DND-41 (cell line): Measurements from ENCODE around the gene STARD3.

Source experiments
- ATAC-seq: fragments of 200-7000 bp; cut with Tn5 transposase; 3 replicates; pipeline ENCODE4 v1.9.1; 2021; ENCODE audit warnings: low read depth; ENCODE audit not compliant: insufficient read depth
- DNase-seq: peaks from one replicate; pipeline ENCODE4 v3.0.0-alpha.2; 2020
- H2AFZ ChIP-seq: 2 replicates; pipeline ENCODE4 v1.6.0; 2012; ENCODE audit warnings: low read depth, low read length
- H3K27ac ChIP-seq: 2 replicates; pipeline ENCODE4 v1.5.1; 2012; ENCODE audit warnings: low read length, inconsistent platforms
- H3K27me3 ChIP-seq: fragments of 200-600 bp; sonication (generic); 2 replicates; pipeline ENCODE4 v1.6.0; 2012; ENCODE audit warnings: low read length, mild to moderate bottlenecking, inconsistent platforms; ENCODE audit not compliant: insufficient read depth, poor library complexity
- H3K36me3 ChIP-seq: 2 replicates; pipeline ENCODE4 v1.5.1; 2012; ENCODE audit warnings: low read length, inconsistent platforms; ENCODE audit not compliant: insufficient read depth
- H3K4me1 ChIP-seq: 2 replicates; pipeline ENCODE4 v1.5.1; 2012; ENCODE audit warnings: mild to moderate bottlenecking, low read length; ENCODE audit not compliant: insufficient read depth
- H3K4me2 ChIP-seq: 2 replicates; pipeline ENCODE4 v1.6.0; 2012; ENCODE audit warnings: mild to moderate bottlenecking, moderate library complexity, low read length, inconsistent platforms; ENCODE audit not compliant: insufficient read depth
- H3K4me3 ChIP-seq, 2 experiments: fragments of 200-600 bp in 1 of 2; shearing (Covaris generic) in 1 of 2; 2 replicates each; pipeline ENCODE4 v1.5.1; 2012 to 2016; ENCODE audit warnings: inconsistent platforms in 2 of 2, low read length in 2 of 2, mild to moderate bottlenecking in 2 of 2, low read depth in 1 of 2, moderate library complexity in 1 of 2
- H3K79me2 ChIP-seq: 2 replicates; pipeline ENCODE4 v1.6.0; 2012; ENCODE audit warnings: low read length, inconsistent platforms; ENCODE audit not compliant: insufficient read depth
- H3K9ac ChIP-seq: 2 replicates; pipeline ENCODE4 v1.6.0; 2012; ENCODE audit warnings: low read depth, mild to moderate bottlenecking, inconsistent platforms, low read length, moderate library complexity
- H3K9me3 ChIP-seq: 2 replicates; pipeline ENCODE4 v1.5.1; 2012; ENCODE audit warnings: low read length, moderate library complexity, mild to moderate bottlenecking, inconsistent platforms; ENCODE audit not compliant: insufficient read depth, severe bottlenecking
- H4K20me1 ChIP-seq: 2 replicates; pipeline ENCODE4 v1.6.0; 2012; ENCODE audit warnings: low read length; ENCODE audit not compliant: insufficient read depth
- EZH2 ChIP-seq: IDR thresholded peaks from 3 replicates; pipeline ENCODE4 v1.6.1; 2012; ENCODE audit warnings: borderline replicate concordance, low read depth, mild to moderate bottlenecking, moderate library complexity, low read length, inconsistent platforms; ENCODE audit not compliant: severe bottlenecking
- TF ChIP-seq, protein P1 (sequence below): IDR thresholded peaks from 2 replicates; pipeline ENCODE4 v1.5.1; 2012; ENCODE audit warnings: borderline replicate concordance, low read length, moderate library complexity, mild to moderate bottlenecking; ENCODE audit not compliant: poor library complexity, severe bottlenecking; ENCODE audit errors: extremely low read depth

STARD3 gene

DNA sequence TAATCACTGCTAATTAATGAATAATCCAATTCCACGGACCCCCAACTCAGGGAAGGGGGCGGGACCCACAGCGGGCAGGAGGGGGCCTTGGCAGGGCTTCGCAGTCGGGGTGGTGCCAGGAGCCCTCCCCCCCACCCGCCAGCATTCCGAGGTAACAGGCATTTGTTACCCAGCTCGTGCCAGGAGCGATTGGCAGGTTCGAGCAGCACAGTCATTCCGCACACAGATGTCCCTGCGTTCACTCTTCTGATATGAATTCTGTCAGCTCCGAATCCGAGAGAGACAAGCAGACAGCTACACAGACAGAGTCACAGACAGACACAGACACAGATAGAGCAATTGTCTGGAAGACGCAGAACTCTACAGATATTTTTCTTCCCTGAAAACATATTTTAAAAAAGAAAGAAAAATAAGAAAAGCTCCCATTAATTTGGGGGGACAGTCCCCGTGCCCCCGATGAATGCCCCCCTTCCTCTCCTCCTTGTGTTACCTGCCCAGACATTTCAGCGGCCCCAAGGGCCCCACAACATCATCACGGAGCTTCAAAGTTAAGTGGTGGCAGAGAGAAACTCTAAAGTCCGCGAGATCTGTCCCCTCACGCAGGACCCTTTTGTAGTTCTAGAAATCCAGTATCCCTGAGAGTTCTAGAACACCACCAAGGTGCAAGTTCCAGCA is 39.4 kb upstream of the STARD3 start:
- no peaks in the 10 kb centered on the region for H3K36me3 ChIP-seq
- H2AFZ ChIP-seq: no peak overlapping the region
- H3K4me1 ChIP-seq: no peaks in the 10 kb centered on the region
- H3K27me3 ChIP-seq: peaks cover 40% of the 10 kb centered on the region
- TF ChIP-seq, protein P1, sequence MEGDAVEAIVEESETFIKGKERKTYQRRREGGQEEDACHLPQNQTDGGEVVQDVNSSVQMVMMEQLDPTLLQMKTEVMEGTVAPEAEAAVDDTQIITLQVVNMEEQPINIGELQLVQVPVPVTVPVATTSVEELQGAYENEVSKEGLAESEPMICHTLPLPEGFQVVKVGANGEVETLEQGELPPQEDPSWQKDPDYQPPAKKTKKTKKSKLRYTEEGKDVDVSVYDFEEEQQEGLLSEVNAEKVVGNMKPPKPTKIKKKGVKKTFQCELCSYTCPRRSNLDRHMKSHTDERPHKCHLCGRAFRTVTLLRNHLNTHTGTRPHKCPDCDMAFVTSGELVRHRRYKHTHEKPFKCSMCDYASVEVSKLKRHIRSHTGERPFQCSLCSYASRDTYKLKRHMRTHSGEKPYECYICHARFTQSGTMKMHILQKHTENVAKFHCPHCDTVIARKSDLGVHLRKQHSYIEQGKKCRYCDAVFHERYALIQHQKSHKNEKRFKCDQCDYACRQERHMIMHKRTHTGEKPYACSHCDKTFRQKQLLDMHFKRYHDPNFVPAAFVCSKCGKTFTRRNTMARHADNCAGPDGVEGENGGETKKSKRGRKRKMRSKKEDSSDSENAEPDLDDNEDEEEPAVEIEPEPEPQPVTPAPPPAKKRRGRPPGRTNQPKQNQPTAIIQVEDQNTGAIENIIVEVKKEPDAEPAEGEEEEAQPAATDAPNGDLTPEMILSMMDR: no peak
- TF ChIP-seq EZH2: no peak
- H3K9me3 ChIP-seq: no peaks in the 10 kb centered on the region
- H3K79me2 ChIP-seq: no peaks in the 10 kb centered on the region
- no peak for DNase-seq
- H3K9ac ChIP-seq: no peak overlapping the region
- no peak for ATAC-seq
- no peak overlapping the region for H3K4me3 ChIP-seq
- no peak overlapping the region for H3K4me2 ChIP-seq
- H4K20me1 ChIP-seq: peaks cover 16% of the 10 kb centered on the region; the same call in 1 of the 2 replicates
- H3K27ac ChIP-seq: no peak overlapping the region

DNA sequence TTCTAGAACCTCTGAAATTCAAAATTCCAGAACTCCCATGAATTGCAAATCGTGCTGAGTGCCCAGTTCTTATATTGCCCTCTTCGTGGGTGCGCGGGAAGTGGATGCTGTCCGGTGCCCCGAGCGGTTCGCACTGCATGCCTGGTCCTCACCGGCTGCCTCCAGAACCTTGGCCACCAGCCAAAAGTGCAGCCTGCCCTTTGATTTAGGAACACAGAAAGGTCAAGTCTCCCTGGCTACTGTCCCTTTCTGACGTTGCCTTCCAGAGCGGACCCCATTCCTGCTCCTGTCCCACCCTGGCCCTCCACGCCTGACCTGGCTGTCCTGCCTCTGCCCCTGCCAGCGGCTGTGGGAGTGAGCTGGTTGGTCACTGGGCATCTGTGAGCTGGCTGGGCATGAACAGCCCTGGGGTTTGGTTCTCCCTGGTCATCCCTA is 38.9 kb upstream of the STARD3 start:
- no peaks in the 10 kb centered on the region for H3K36me3 ChIP-seq

DNA sequence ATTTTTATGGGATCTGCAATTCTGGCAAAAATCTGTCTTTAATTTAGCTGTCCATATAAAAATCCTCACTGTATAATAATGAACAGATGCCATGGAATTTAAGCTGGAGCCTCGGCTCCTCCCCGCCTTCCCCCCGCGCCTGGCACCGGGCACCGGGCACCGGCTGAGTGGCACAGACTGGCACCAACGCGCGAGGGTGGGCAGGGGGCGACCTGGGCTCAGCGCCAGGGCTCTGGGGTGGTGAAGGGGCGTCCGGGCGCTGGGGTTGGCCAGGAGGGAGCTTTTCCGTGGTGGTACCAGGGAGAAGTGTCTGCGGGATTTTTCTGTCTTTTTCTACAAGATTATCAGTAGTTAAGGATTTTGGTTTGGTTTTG is 38.3 kb upstream of the STARD3 start:
- Histone ChIP-seq H3K4me3 (no peak overlapping the region), H3K9ac (no peak overlapping the region), H3K27me3 (peaks cover 48% of the 10 kb centered on the region), H3K79me2 (no peaks in the 10 kb centered on the region), H3K27ac (no peak overlapping the region), H3K4me1 (no peaks in the 10 kb centered on the region), H3K9me3 (no peaks in the 10 kb centered on the region), H2AFZ (no peak overlapping the region), H3K4me2 (no peak overlapping the region), H3K36me3 (no peaks in the 10 kb centered on the region), H4K20me1 (peaks cover 16% of the 10 kb centered on the region; the same call in 1 of the 2 replicates)
- ATAC-seq (no peak), DNase-seq (no peak)
- TF ChIP-seq, protein P1: no peak
- TF ChIP-seq EZH2: no peak

More for the DNA sequence above, 38.9 kb upstream of the STARD3 start:
- Histone ChIP-seq H3K9me3 (no peaks in the 10 kb centered on the region), H3K4me1 (no peaks in the 10 kb centered on the region), H3K27me3 (peaks cover 43% of the 10 kb centered on the region), H2AFZ (no peak overlapping the region), H3K27ac (no peak overlapping the region), H3K4me2 (no peak overlapping the region), H4K20me1 (peaks cover 16% of the 10 kb centered on the region; the same call in 1 of the 2 replicates), H3K9ac (no peak overlapping the region), H3K4me3 (no peak overlapping the region), H3K79me2 (no peaks in the 10 kb centered on the region)
- DNase-seq (no peak), ATAC-seq (no peak)
- TF ChIP-seq, protein P1: no peak
- TF ChIP-seq EZH2: no peak
